Stimulated activated CD8-positive, alpha-beta memory T cell treated with anti-CD3 and anti-CD28 coated beads, Interleukin-4, amount 100 ng/mL, for 48 hours (primary cell): ENCODE measurements around the gene PSTK.

Source experiments
- DNase-seq: peaks from one replicate; pipeline ENCODE4 v3.0.0-alpha.2; 2020

The PSTK gene, protein sequence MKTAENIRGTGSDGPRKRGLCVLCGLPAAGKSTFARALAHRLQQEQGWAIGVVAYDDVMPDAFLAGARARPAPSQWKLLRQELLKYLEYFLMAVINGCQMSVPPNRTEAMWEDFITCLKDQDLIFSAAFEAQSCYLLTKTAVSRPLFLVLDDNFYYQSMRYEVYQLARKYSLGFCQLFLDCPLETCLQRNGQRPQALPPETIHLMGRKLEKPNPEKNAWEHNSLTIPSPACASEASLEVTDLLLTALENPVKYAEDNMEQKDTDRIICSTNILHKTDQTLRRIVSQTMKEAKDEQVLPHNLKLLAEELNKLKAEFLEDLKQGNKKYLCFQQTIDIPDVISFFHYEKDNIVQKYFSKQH

GRCh38 chr10:122980209-122981065 lies at the start of gene PSTK:
TSS of gene PSTK (plus strand) at chr10:122980401. CDS start at chr10:122980480, 79 bp downstream.
- DNase-seq, result peak; percentile 92

DNA sequence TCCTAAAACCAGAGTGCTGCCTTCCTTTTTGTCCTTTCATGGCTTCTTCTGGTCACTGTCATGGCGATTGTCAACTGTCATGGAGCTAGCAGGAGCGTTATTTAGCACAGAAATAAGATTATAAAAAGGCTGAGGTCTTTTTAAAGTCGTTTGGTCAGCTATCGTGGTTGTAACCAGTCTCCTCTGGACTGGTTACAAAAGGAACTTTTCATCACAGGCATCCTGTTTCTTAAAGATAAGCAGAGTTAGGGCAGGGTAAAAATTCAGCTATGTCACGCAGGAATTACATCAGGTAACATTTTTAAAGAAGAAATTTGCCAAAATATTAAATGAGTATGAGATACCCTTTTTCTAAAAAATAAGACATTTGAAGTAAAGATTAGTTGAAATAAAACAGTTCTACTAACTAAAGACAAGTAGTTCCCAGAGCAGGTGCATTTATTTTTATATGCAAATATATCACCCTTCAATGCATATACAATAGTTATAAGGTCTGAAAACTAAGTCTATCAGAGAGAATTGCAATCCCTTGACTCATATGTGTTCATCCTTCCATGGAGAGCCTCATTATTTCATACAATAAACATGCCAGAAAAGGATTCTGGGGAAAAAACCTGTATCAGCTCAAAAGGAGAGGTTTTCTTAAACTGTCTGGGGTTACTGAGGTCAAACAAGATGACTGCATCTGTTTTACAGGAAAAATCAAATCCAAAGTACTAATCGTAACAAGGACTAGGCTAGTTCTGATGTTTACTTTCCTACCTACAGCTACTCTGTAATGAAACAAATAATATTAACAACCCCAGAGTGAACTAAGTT lies 48.9 kb upstream of the PSTK start:
- no peak for DNase-seq

DNA sequence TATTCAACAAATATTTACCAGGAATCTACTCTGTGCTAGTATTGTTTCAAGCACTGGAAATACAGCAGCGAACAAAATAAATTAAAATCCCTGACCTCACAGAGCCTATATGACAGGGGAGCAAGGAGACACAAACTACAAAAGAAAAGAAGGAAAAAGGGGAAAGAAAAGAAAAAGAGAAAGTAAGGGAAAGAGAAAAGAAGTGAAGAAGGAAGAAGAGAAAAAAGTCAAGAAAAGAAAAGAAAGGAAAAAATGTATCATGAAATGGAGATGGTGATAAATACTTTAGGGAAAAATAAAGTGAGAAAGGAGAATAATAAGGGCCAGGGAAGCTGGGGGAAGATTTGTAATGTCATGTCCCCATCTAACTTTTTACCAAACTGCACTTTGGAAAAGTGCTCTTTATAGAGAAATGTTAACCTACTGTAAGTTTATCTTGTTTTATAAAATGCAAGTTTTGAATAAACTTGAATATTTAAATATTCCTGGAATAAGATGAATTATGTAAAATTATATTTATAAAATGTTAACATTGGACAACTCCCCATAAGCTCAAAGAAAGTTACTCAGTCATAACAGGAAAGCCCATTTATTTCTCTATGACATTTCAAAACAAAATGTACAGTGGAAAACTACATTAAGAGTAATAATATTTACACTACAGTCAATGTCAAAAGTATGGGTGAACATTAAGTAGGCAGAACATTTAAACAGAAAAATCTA lies 40.9 kb upstream of the PSTK start:
- DNase-seq, result no peak

DNA sequence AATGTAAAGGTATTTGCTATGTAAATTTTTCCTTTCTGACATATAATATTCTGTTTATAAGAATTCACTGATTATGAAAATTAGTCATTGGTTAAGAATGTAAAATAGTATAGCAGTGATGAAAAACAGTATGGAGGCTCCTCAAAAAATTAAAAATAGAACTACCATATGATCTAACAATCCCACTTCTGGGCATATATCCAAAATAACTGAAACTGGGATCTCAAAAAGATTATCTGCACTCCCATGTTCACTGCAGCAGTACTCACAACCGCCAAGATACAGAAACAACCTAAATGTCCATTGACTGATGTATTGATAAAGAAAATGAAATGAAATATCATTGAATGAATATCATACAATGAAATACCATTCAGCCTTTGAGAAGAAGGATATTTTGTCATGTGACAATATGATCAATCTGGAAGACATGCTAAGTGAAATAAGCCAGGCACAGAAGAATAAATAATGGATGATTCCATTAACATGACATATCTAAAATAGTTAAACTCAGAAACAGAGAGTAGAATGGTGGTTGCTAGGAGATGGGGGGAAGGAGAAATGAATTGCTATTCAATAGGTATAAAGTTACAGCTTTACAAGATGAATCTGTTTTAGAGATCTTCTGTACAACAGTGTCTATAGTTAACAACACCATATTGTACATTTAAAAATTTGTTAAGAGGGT lies 40.2 kb upstream of the PSTK start:
- DNase-seq, result no peak

DNA sequence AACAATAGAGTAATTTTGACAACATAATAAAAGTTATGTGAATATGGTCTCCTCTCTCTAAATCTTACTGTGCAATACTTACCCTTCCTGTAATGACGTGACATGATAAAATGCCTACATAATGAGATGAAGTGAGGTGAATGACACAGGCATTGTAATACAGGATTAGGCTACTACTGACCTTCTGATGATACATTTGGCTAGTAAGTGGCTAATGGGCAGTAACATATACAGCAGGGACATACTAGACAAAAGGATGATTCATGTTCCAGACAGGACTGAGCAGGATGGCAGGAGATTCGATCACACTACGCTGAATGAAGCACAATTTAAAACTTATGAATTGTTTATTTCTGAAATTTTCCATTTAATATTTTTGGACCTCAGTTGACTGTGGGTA lies 30.9 kb upstream of the PSTK start:
- no peak for DNase-seq

GRCh38 chr10:122953902-122954730 lies 26.1 kb upstream of the PSTK start, which contains the start of gene C10orf88:
TSS of gene C10orf88 (minus strand) at chr10:122954227. CDS start at chr10:122954178, 49 bp downstream.
- DNase-seq, result peak; percentile 96

GRCh38 chr10:122954731-122955050 lies 25.5 kb upstream of the PSTK start:
- DNase-seq, result no peak

GRCh38 chr10:122955892-122956291 lies 24.3 kb upstream of the PSTK start:
- DNase-seq, result no peak

- DNase-seq, result no peak
Observed at GRCh38 chr10:122957474-122957873, 22.7 kb upstream of the PSTK start.

- no peak for DNase-seq
Observed at GRCh38 chr10:122962405-122962804, 17.8 kb upstream of the PSTK start.

GRCh38 chr10:122966879-122967278 lies 13.3 kb upstream of the PSTK start:
- no peak for DNase-seq

DNA sequence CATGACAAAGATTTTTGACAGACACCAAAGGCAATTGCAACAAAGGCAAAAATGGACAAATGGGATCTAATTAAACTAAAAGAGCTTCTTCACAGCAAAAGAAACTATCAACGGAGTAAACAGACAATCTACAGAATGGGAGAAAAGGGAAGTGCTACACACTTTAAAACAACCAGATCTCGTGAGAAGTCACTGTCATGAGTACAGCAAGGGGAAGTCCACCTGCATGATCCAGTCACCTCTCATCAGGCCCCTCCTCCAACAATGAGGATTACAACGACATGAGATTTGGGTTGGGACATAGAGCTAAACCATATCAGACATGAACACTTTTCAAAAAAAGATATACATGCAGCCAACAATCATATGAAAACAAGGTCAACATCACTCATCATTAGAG lies 11.5 kb upstream of the PSTK start:
- no peak for DNase-seq

- no peak for DNase-seq
Observed at GRCh38 chr10:122974023-122974422, 6.2 kb upstream of the PSTK start.

DNA sequence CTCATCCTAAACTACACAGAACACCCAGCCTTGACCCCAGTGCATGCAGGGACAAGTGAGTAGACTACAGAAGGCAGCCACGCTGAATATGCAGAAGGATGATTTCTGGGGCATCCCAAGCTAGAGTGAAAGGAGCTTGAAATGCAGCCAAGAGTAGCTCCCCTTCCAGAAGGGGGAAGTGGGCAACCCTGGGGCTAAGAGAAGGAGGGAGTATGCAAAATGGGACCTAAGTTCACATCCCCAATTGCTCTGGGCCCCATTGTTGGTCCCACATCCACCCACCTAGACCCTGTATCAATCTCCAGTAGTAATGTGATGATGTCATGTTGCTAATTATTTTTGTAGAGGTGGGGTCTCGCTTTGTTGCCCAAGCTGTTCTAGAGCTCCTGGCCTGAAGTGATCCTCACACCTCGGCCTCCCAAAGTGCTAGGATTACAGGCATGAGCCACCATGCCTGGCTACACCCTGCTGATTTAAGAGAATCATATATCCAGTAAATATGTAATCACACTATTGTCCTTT lies 5.6 kb upstream of the PSTK start:
- DNase-seq, result no peak

- no peak for DNase-seq
Observed at GRCh38 chr10:122981066-122981464, 864 bp downstream of the PSTK start.

DNA sequence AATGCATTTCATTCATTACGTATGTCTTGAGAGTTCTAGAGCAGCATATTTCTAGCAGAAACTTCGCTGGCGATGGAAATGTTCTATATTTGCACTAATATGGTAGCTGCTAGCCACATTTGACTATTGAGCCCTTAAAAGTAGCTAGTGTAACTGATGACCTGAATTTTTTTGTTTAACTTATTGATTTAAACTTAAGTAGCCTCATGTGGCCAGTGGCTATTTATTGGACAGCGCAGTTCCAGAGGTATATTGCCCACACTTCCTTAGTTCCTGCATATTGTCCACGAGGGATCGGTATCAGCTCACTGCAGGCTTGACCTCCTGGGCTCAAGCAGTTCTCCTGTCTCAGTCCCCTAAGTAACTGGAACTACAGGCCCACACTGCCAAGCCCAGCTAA lies 3.7 kb downstream of the PSTK start:
- no peak for DNase-seq

- DNase-seq, result no peak
Observed at GRCh38 chr10:122984708-122985107, 4.5 kb downstream of the PSTK start.

DNA sequence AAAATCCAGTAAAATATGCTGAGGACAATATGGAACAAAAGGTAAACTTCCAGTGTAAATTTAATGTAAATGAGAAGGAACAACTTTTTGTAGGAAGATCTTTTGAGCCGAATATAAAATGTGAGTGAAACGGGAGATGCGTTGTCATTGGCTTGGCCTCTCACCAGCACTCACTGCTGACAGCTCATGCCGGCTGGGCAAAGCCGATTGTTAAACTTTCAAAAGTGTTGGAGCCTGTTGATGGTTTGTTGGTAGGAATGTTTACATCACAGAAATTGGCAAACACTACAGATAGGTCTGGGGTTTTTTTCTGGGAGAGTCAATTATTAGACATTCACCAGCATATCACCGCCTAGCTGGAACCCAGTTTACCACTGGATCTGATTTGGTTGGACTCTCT lies 6.1 kb downstream of the PSTK start:
- no peak for DNase-seq

GRCh38 chr10:122988501-122988900 lies 8.3 kb downstream of the PSTK start:
- no peak for DNase-seq

- no peak for DNase-seq
Observed at GRCh38 chr10:122990278-122990677, 10.1 kb downstream of the PSTK start.
